Measurements from ENCODE around the gene POLR3A.
A peak's percentile ranks its signal among the peaks of the same experiment; 100 is the strongest.

GRCh38 chr10:77983384-77984341, 45.7 kb downstream of the POLR3A start:
- TF ChIP-seq EZH2 (IDR thresholded peaks at IDR 0.05; ENCODE audit: borderline replicate concordance, insufficient read depth, low read length, poor library complexity, severe bottlenecking) (no peak), POLR2AphosphoS5 (IDR thresholded peaks at IDR 0.05) (peak; percentile 50), REST (IDR thresholded peaks at IDR 0.05; ENCODE audit: borderline replicate concordance) (peak; percentile 30), MXI1 (conservative IDR thresholded peaks at IDR 0.05; ENCODE audit: poor library complexity, severe bottlenecking) (no peak)
- TF ChIP-seq, protein P1, sequence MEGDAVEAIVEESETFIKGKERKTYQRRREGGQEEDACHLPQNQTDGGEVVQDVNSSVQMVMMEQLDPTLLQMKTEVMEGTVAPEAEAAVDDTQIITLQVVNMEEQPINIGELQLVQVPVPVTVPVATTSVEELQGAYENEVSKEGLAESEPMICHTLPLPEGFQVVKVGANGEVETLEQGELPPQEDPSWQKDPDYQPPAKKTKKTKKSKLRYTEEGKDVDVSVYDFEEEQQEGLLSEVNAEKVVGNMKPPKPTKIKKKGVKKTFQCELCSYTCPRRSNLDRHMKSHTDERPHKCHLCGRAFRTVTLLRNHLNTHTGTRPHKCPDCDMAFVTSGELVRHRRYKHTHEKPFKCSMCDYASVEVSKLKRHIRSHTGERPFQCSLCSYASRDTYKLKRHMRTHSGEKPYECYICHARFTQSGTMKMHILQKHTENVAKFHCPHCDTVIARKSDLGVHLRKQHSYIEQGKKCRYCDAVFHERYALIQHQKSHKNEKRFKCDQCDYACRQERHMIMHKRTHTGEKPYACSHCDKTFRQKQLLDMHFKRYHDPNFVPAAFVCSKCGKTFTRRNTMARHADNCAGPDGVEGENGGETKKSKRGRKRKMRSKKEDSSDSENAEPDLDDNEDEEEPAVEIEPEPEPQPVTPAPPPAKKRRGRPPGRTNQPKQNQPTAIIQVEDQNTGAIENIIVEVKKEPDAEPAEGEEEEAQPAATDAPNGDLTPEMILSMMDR (IDR thresholded peaks at IDR 0.05; ENCODE audit: poor library complexity, severe bottlenecking) = no peak

All from neural cell (in vitro differentiated cells).